Coronary artery (tissue), 2 donors: ENCODE measurements around the gene ZNF699.

Source experiments
- DNase-seq: peaks from one replicate; pipeline ENCODE4 v3.0.0-alpha.2; 2017; ENCODE audit warnings: low spot score
- H3K27ac ChIP-seq, 2 donors: fragments of 200-600 bp; sonication (generic); one replicate each; pipeline ENCODE4 v1.5.1; 2016 to 2019
- H3K4me3 ChIP-seq: fragments of 200-600 bp; sonication (generic); 2 replicates; pipeline ENCODE4 v1.5.1; 2016; ENCODE audit warnings: mild to moderate bottlenecking, moderate library complexity
- TF ChIP-seq, protein P1 (sequence below): fragments of 200-600 bp; sonication (generic); IDR thresholded peaks from one replicate; pipeline ENCODE4 v1.5.1; 2019; ENCODE audit warnings: antibody characterized with exemption

Gene ZNF699

DNA sequence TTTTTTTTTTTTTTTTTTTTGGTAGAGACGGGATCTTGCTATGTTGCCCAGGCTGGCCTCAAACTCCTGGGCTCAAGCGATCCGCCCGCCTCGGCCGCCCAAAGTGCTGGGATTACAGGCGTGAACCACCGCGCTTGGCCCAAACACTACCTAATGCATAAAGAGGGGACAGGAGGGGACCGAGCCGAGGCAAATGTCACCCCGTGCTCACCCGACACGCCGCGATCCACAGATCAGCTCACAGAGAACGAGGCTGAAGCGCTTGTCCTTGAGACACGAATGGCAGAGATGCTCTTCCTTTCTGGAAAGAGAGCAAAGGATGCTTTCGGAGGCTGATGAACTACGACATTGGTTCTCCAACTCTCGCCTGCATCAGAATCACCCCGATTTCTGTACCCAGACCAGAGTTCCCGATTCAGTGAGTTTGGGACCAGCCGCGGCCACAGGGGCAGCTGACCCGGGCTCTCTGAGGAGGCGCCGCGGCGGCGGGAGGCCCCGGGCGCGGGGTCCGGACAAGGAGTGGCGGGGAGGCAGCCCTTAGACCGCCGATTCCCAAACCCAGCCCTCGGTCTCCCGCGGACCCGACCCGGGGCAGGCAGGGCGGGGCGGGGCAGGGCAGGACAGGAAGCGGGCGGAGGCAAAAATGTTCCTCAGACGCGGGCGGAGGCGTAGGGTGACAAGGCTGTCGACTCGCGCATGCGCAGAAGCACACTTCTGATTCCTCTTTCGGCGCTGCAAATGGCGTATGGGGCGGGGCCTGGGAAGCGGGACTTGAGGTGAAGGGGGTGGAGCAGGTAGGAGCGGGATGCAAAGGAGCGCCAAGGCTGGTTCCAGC lies at the start of gene ZNF699:
ZNF699 (minus strand) TSS at position 700 of the 835 bp plus-strand sequence. CDS start 4,719 bp downstream, outside the sequence.
- peak within 1 kb of the TSS; percentile 79 for H3K4me3 ChIP-seq
- peak within 1 kb of the TSS; percentile 91 to 95 for H3K27ac ChIP-seq
- peak; percentile 99 for DNase-seq
- TF ChIP-seq, protein P1, sequence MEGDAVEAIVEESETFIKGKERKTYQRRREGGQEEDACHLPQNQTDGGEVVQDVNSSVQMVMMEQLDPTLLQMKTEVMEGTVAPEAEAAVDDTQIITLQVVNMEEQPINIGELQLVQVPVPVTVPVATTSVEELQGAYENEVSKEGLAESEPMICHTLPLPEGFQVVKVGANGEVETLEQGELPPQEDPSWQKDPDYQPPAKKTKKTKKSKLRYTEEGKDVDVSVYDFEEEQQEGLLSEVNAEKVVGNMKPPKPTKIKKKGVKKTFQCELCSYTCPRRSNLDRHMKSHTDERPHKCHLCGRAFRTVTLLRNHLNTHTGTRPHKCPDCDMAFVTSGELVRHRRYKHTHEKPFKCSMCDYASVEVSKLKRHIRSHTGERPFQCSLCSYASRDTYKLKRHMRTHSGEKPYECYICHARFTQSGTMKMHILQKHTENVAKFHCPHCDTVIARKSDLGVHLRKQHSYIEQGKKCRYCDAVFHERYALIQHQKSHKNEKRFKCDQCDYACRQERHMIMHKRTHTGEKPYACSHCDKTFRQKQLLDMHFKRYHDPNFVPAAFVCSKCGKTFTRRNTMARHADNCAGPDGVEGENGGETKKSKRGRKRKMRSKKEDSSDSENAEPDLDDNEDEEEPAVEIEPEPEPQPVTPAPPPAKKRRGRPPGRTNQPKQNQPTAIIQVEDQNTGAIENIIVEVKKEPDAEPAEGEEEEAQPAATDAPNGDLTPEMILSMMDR, result no peak

DNA sequence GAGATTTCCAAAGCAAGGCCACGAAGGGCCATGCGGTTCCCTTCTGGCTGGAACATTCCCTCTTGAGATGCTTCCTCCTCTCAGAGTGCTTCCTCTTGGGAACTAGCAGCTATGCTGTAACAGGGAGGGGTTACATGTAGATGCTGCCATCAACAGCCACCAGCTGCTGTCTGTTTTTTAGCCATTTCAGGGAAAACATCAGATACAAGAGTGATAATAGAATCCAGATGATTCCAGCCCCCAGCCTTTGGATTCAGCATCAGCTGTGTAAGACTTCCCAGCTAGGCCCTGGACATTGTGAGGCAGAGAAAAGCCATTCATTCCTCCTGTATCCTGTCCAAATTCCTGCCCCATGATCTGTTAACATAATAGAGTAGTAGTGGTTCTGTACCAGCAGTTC lies 45.0 kb upstream of the ZNF699 start:
- Histone ChIP-seq H3K27ac (no peak overlapping the region), H3K4me3 (no peak overlapping the region)
- TF ChIP-seq, protein P1, result no peak
- no peak for DNase-seq

DNA sequence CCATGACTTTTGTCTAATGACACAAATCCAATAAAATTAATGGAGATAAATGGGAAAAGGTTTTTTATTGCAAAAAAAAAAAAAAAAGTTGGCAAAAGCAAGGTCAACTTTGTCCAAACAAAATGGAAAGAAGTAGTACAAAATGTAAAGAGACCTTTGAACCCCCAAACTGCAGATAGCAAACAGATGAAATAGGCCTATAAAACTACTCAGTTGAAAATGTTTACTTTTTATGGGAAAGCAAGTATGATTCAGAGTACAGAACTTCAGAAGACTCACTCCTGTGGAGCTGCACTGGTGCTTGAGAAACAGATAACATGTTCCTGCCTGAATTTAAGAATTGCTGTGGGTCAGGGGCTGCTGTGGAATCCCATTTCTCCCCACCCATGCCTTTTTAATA lies 43.4 kb upstream of the ZNF699 start:
- no peak for DNase-seq
- TF ChIP-seq, protein P1, result no peak
- Histone ChIP-seq H3K4me3 (no peak overlapping the region), H3K27ac (no peak overlapping the region)

DNA sequence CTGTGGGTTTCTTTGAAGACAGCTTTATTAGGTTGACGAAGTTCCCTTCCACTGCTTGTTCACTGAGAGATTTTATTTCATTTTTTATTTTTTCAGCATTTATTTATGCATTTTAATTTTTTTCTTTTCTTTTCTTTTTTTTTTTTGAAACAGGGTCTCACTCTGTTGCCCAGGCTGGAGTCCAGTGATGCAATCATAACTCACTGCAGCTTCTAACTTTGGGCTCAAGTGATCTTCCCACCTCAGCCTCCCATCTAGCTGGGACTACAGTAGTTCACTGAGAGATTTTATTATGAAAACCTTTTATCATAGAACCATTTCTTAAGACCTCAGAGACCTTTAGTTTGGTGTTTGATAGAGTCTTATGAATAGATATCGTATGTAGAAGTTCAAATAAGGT lies 42.9 kb upstream of the ZNF699 start:
- Histone ChIP-seq H3K4me3 (no peak overlapping the region), H3K27ac (no peak overlapping the region)
- TF ChIP-seq, protein P1, result no peak
- no peak for DNase-seq

DNA sequence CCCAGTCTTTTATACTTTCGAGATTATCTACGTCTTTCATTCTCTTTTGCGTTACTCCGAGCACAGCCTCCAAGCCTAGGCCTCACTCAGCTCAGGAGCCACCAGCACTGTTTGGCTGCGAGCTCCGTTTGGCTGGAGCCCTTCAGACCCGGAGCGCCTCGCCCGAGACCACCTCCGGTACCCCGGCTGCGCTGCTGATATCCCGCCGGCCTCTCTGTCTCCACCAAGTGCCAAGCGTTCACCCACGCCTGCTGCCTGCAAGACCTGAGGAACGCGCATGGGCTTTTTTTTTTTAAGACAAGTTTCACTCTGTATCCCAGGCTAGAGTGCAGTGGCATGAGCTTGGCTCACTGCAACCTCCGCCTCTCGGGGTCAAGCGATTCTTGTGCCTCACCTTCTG lies 39.0 kb upstream of the ZNF699 start:
- no peak overlapping the region for H3K4me3 ChIP-seq
- TF ChIP-seq, protein P1, result no peak
- H3K27ac ChIP-seq, result no peak overlapping the region
- DNase-seq, result no peak

DNA sequence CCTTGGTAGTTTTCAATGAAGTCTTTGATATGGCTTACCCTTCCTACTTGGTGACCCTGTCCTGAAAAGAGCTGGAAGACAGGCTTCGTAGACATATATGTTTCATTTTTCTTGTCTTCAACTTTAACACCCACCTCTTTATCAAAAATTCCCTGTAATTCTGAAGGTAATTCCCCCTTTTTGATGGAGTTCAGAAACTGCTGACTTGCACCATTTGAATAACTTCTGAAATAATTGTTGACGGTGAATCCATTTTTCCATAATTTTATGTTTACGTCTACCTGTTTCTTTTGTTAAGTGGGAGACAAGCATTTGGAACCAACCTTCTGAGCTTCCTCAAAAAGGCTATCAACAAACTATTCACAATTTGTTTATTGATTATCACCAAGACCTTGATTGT lies 38.6 kb upstream of the ZNF699 start:
- no peak for DNase-seq
- TF ChIP-seq, protein P1, result no peak
- Histone ChIP-seq H3K27ac (no peak overlapping the region), H3K4me3 (no peak overlapping the region)

DNA sequence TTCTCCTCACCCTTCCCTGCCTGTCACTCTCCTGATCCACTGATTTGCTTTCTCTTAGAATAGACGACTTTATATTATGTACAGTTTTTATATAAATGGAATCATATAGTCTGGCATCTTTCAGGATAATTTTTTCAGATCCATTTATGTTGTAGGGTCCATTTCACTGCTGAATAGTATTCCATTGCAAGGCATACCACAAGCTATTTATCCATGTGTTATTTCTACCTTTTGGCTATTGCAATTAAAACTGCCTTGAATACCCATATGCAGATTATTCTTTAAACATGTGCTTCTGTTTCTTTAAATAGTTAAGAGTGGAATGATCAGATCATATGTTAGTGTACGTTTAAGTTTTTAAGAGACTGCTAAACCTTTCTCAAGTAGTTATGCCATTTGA lies 35.4 kb upstream of the ZNF699 start:
- TF ChIP-seq, protein P1, result no peak
- Histone ChIP-seq H3K4me3 (no peak overlapping the region), H3K27ac (no peak overlapping the region)
- DNase-seq, result no peak
